ES-I3 (cell line): ENCODE measurements around the gene CLRN3.

Experiments
- H3K36me3 ChIP-seq: 2 replicates; pipeline ENCODE4 v1.6.1; 2013; ENCODE audit warnings: mild to moderate bottlenecking, low read length, control low read depth, moderate library complexity; ENCODE audit not compliant: insufficient read depth
- H3K4me1 ChIP-seq: 2 replicates; pipeline ENCODE4 v1.6.1; 2013; ENCODE audit warnings: mild to moderate bottlenecking, control low read depth, low read length; ENCODE audit not compliant: insufficient read depth
- H3K9ac ChIP-seq: 2 replicates; pipeline ENCODE4 v1.6.1; 2013; ENCODE audit warnings: low read depth, mild to moderate bottlenecking, low read length, moderate library complexity
- H3K9me3 ChIP-seq: 2 replicates; pipeline ENCODE4 v1.6.1; 2013; ENCODE audit warnings: mild to moderate bottlenecking, low read length, moderate library complexity; ENCODE audit not compliant: control insufficient read depth, insufficient read depth

CLRN3 gene

DNA sequence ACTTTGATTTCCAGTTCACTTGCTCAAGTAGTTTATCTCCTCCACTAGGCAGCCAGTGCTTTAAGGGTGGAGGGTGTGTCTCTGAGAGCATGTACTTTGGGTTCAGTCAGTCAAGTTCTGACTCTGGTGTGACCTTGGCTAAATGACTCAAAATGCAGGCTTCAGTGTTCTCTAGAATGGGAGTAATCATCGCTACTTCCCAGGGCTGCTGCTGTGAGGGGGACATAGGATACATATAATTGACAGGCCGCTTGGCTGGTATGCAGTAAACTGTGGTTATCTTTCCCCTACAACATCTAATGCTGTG lies 17.7 kb upstream of the CLRN3 start:
- Histone ChIP-seq H3K9me3 (no peaks in the 10 kb centered on the region), H3K9ac (no peak overlapping the region), H3K4me1 (no peaks in the 10 kb centered on the region), H3K36me3 (no peaks in the 10 kb centered on the region)

DNA sequence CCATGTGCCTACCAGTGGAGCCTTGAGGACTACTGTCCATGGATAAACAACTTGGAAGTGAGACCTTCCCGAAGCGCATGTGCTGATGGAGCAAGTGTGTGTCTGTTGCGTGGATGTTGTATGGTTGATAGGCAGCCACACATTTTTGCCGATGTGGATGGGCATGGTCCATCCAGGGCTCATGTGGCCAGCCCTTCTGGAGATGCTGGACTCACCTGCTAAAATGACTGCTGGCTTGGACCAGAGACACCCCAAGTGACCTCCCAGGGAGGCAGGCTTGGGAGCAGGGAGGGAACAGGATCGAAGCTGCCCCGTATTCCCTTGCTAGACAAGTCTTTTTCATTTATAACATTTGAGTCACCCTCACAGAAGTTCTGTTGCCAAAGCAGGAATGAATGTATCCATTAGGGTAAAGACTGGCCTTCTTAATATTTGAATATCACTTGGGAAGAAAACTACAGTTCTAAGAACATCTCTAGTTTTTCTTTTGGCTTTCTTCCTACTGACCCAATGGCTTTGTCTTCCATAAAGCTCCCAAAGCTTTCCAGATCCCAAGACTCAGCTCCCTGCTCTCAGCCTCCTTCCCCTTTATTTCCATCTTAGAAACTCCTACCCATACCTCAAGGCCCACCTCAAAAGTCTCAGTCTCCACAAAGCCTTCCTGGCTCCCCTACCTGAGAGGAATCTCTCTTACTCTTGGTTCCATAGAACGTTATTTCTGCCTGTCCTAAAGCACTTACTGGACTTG lies 17.1 kb upstream of the CLRN3 start:
- no peak overlapping the region for H3K9ac ChIP-seq
- no peaks in the 10 kb centered on the region for H3K4me1 ChIP-seq
- no peaks in the 10 kb centered on the region for H3K9me3 ChIP-seq
- no peaks in the 10 kb centered on the region for H3K36me3 ChIP-seq

DNA sequence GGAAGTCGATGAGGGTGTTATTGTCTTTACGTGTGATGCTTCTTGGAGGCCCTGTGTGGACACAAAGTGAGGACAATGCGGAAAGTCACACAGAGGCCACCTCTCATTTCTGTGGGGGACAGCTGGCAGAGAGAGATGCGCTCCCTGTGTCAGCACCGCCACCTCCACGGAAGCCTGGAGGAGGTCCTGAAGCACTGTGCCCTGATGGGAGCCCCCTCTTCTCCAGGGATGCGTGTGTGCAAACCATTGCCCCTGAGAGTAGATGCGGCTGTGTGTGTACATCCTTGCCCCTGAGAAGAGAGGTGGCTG lies 16.2 kb upstream of the CLRN3 start:
- no peaks in the 10 kb centered on the region for H3K36me3 ChIP-seq
- H3K9ac ChIP-seq, result no peak overlapping the region
- H3K9me3 ChIP-seq, result no peaks in the 10 kb centered on the region
- no peaks in the 10 kb centered on the region for H3K4me1 ChIP-seq

DNA sequence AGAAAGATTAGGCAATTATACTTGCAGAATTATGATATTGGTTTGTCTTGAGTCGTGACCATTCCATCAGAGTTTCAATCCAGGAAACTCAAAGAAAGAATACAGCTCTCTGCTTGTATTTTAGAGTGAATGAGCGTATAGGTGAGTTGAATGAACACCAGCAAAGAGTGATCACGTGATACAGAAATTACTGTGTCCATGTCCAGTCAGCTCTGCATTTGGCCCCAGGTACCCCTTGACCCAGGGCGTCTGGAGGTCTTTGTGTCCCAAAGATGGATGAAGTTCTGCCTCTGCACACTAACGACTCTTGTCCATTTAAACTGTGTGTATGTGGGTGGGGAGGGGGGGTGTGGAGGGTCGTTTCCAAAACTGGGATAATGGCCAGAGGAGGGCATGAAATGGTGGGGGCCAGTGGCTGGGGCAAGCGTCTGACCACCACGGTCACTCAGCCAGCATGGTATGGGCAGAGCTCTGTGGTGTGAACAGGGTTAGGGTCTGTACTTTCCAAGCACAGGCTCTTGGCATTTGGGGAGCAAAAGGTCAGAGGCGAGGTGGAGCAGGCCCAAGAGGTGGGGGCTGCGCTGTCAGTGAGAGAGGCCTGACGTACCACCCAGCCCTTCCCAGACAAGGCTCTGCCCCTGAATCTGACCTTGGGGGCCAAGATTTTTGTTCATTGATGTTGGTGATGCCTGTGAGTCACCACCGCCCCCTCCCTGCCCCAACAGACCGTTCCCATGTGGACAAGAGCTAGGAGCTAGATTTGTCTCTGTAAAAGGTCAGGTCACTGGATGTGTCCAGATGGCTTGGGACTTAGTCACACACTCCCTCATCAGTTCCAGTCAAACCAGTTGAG lies 15.6 kb upstream of the CLRN3 start:
- no peak overlapping the region for H3K9ac ChIP-seq

DNA sequence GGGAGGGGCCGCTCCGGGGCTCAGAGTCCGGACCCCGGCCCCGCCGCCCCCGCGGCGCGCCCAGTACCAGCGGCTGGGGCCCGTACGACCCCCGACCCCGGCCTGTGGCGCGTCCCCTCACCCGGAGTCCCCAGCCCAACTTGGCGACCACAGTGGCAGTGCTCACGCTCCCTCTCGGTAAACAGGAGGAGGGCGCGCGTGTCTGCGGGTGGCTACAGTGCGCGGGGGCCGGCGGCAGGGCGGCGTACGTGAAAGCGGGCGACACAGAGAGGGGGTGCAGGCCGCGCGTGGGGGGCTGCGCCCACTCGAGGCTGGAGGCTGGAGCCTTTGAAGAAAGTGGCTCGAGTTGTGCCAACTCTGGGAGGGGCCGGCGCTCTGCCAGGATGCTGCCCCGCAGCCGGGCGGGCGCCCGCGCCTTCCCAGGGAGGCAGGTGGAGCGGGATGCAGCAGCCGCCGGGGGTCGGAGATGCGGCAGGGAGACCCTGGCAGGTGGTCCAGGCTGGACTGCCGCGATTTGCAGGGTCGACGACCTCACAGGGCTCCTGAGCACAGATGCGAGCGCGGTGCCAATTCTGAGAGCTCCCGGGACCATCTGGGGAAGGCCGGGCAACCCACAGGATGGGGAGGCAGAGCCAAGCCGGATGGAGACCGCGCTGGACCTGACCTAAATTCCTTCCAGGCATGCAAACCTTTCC lies 14.8 kb upstream of the CLRN3 start:
- no peaks in the 10 kb centered on the region for H3K9me3 ChIP-seq
- H3K4me1 ChIP-seq, result no peaks in the 10 kb centered on the region
- peak overlapping the region; percentile 50; the same call in 1 of the 2 replicates for H3K9ac ChIP-seq
- H3K36me3 ChIP-seq, result no peaks in the 10 kb centered on the region

More for the DNA sequence above, 15.6 kb upstream of the CLRN3 start:
- no peaks in the 10 kb centered on the region for H3K4me1 ChIP-seq
- no peaks in the 10 kb centered on the region for H3K36me3 ChIP-seq
- no peaks in the 10 kb centered on the region for H3K9me3 ChIP-seq

DNA sequence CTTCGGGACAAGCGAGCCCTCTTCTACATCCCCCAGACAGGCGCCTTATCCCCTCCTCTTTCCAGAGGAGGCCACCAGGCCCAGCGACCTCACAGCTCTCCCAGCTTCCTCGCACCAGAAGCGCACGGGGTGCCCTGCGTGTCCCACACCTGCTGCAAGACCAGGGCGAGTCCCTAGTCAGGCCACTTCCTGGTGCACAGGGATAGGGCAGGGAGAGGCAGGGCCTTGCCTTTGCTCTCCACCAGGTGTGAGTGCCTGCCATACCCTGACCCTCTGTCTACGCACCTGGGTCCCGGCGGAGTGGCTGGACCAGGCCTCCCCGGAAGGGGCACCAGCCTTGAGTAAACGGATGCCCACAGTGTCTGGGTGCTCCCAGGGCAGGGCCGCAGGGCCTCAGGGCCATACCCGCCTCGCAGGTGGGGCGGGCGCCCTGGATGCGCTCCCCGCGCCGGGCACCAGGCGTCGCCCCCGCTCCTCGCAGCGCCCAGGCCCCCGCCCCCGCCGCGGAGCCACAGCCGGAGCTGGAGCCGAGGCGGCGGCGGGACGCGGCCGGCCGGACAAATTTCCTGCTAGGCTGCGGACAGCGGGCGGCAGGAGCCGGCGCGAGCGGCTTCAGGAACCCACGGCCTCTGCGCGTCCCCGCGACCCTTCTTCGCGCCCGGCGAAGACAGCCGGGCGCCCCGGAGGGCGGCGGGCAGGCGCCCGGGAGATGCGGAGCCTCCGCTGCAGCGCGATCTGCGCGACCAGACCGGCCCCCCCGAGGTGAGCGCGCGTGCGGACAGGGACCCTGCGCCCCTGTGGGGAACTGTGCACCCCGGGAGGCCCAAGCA lies 14.0 kb upstream of the CLRN3 start, which contains the start of gene PTPRE:
Gene PTPRE (plus strand): TSS at position 556 of the 830 bp plus-strand sequence. CDS start 133,779 bp downstream, outside the sequence.
- H3K4me1 ChIP-seq, result no peaks in the 10 kb centered on the region
- H3K9me3 ChIP-seq, result no peaks in the 10 kb centered on the region
- no peaks in the 10 kb centered on the region for H3K36me3 ChIP-seq
- H3K9ac ChIP-seq, result peak within 1 kb of the TSS; percentile 50; the same call in 1 of the 2 replicates

DNA sequence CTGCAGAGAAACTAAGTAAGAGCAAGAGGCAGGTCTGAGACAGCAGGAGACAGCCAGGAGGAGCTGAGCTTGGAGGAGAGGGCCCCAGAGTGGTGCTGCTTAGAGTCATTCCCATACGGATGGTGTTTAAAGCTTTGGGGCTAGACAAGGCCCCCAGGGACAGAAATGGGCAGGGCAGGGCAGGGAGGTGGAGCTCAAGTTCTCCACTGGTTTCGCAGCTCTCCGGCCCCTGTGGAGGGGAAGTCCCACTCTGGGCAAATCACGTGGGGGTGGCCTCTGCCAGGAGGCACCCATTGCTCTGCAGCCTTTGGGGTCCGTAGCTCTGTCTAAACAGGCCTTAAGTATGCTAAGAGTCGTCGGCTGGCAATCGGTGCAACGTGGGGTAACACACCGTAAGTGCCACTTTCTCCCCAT lies 13.1 kb upstream of the CLRN3 start:
- H3K36me3 ChIP-seq, result no peaks in the 10 kb centered on the region
- no peak overlapping the region for H3K9ac ChIP-seq

DNA sequence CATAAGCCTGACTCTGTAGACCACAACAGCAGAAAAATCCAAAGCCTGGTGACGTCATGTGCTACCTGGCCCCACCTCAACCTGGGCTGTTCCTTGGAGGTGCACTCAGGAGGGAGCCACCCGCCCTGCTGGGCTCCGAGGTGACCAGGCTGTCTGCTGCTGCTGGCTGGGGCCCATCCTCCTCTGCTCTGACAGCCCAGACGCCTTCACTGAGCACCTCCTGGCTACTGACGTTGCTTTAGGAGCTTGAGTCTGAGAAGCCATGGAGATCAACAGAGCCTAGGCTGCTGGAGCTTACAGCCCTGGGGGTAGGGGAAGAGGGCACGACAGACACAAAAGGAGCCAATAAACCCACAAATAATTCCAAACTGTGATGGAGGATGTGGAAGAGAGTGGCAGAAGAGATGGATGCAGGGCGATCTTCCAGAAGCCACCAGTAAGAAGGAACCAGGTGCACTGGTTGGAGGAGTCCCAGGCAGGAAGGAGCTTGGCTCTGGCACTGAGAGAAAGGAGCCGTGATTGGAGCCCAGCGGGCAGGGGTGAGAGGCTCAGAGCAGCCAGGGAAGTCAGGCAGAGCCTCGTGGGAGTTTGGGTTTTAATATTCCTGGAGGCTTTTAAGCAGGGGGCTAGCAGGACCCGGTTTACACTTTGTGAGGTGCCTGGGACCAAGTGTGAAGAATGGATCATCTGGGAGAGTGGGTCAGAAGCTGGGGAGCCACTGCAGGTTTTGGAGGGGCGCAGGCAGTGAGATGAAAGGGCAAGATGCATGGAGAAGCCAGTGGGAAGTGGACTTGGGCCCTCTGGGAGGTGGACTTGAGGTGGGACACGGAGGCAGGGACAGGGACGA lies 12.5 kb upstream of the CLRN3 start:
- Histone ChIP-seq H3K9ac (no peak overlapping the region), H3K4me1 (no peaks in the 10 kb centered on the region), H3K36me3 (no peaks in the 10 kb centered on the region), H3K9me3 (no peaks in the 10 kb centered on the region)

More for the DNA sequence above, 13.1 kb upstream of the CLRN3 start:
- Histone ChIP-seq H3K4me1 (no peaks in the 10 kb centered on the region), H3K9me3 (no peaks in the 10 kb centered on the region)

DNA sequence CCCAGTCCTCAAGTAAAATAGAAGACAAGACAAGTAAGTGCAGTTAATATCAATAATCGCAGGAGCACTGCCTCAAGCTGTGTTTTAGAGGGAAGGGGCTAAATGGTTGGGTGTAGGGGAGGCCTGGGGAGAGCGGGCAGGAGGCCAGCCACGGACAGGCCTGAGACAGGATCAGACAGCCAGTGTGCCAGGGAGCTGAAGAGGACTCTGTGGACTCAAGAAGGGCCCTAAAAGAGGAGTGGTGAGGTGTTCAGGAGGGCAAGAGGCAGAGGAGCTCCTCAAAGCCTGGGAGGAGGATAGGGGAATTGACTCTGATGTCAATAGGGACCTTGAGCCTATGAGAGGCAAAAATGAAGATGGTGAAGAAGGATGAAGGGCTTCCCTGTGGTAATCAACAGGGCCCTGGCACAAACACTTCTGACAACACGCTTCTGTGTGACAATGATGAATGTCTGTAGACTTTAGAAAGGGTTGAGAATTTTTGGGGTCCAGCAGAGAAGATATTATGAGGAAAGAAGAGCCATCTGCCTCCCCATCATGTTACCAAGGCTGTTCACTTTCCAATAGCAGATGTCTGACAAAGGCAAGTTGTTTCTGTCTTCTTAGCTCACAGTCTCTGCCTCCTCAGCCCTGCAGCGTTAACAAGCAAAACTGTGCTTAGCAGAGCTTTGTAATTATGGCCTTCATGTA lies 11.7 kb upstream of the CLRN3 start:
- Histone ChIP-seq H3K9me3 (no peaks in the 10 kb centered on the region), H3K4me1 (no peaks in the 10 kb centered on the region), H3K36me3 (no peaks in the 10 kb centered on the region), H3K9ac (no peak overlapping the region)

DNA sequence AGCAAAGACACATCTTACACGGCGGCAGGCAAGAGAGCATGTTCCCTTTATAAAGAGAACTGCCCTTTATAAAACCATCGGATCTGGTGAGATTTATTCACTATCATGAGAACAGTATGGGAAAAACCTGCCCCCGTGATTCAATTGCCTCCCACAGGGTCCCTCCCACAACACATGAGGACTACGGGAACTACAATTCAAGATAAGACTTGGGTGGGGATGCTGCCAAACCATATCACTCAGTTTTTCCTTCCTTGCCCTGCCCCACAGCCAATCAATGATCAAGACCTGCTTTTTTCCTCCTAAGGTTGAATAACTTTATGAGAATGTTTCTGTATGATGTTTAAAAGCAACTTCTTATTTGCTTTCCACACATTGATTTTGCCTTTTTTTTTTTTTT lies 11.0 kb upstream of the CLRN3 start:
- H3K36me3 ChIP-seq, result no peaks in the 10 kb centered on the region
- H3K9ac ChIP-seq, result no peak overlapping the region
- no peaks in the 10 kb centered on the region for H3K4me1 ChIP-seq
- H3K9me3 ChIP-seq, result no peaks in the 10 kb centered on the region

DNA sequence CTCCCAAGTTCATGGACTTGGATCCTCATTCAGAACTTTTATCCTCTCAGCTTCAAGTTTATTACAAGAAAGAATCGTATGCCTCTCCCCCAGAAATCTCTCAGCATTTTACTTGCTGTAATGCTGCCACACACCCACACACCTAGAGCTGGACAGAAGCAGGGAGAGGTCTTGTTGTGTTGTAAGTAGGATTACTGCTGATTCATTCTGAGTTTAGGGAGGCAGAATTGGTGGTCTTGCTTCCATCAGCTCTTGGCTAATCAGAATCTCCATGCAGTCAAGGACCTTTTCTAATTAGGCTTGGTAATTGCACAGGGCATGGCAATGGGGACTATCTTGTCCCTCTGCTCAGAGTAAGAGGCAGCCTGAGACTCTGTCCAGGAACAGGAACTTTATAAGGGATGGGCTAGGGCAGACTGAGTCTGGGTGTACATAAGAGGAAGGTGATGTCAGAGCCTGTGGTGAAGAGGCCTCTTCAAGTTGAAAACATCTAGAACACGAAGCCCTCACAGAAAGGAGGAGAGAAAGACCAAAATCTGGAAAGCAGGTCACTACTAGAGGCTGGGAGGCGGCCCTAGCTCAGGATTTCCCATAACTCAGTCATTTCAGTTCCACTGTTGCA lies 7.1 kb upstream of the CLRN3 start:
- Histone ChIP-seq H3K9ac (no peak overlapping the region), H3K36me3 (no peaks in the 10 kb centered on the region), H3K9me3 (no peaks in the 10 kb centered on the region), H3K4me1 (no peaks in the 10 kb centered on the region)

DNA sequence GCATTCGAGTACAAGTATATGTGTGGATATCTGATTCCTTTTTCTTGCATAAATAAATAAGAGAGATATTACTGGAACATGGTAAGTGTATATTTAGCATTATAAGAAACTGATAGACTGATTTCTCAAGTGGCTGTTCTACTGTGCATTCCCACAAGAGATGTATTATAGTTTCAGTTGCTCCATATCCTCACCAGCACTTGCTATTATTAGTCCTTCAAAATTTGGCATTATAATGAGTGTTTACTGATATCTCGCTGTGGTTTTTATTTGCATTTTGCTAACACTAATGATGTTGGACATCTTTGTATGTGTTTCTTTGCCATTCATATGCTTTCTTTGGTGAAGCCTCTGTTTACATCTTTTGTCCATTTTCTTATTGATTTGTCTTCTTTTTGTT lies 4.4 kb upstream of the CLRN3 start:
- Histone ChIP-seq H3K9me3 (no peaks in the 10 kb centered on the region), H3K9ac (no peak overlapping the region), H3K36me3 (no peaks in the 10 kb centered on the region), H3K4me1 (no peaks in the 10 kb centered on the region)

DNA sequence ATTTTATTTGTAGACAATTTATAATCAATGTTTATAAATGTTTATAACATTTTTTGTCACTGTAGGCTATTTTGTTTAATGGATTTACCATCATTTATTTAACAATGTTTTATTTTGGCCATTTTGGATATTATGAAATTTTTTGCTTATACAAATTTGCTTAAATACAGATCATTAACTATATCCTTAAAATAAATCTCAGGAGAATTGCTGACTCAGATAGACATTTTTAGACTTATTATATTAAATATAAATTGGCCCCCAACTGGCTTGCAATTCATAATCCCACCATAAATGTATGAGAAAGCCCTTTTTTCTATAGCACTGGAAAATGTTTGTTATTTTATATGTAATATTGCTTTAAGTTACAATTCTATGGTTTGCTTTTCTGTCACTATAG lies 3.8 kb upstream of the CLRN3 start:
- no peaks in the 10 kb centered on the region for H3K36me3 ChIP-seq
- H3K9me3 ChIP-seq, result no peaks in the 10 kb centered on the region
- H3K4me1 ChIP-seq, result no peaks in the 10 kb centered on the region
- no peak overlapping the region for H3K9ac ChIP-seq
